ENCODE data around the gene ENO1. TPM values are rescaled to one million over a fixed set of nuclear protein-coding genes. Genes with fewer than 3 reads are reported as not detected.

The ENO1 gene
- total RNA-seq, 4 donors from 2014 or later: 355 to 741 (median 478) TPM

GRCh38 chr1:8915446-8915845 is 37.0 kb upstream of the ENO1 start:
- Histone ChIP-seq H3K27me3 (no peaks in the 10 kb centered on the region), H3K9me3 (no peaks in the 10 kb centered on the region), H3K4me3 (replicated peaks in 1 of 3) (no peak overlapping the region), H3K4me1 (peaks cover 10 to 31% of the 10 kb centered on the region in 2 donors), H3K27ac (no peak overlapping the region), H3K36me3 (no peaks in the 10 kb centered on the region)
- intact Hi-C loops (cut with DNase I): no loop called here
- TF ChIP-seq POLR2A (IDR thresholded peaks at IDR 0.05) (no peak), CTCF (IDR thresholded peaks at IDR 0.05) (no peak)
- WGBS, 2 donors: 72 to 74% methylated on average over 3 of the region's 3 CpGs
- no peak for DNase-seq

- intact Hi-C loops (cut with DNase I): no loop called here
- Histone ChIP-seq H3K27me3 (no peaks in the 10 kb centered on the region), H3K9me3 (no peaks in the 10 kb centered on the region), H3K4me3 (replicated peaks in 1 of 3) (no peak overlapping the region), H3K27ac (no peak overlapping the region), H3K4me1 (peaks cover 10 to 31% of the 10 kb centered on the region in 2 donors), H3K36me3 (no peaks in the 10 kb centered on the region)
- 88% methylated on average over 7 of the region's 7 CpGs for WGBS, 2 donors
- DNase-seq: no peak
- TF ChIP-seq POLR2A (IDR thresholded peaks at IDR 0.05) (no peak), CTCF (IDR thresholded peaks at IDR 0.05) (no peak)
Observed at GRCh38 chr1:8914466-8914865, 36.0 kb upstream of the ENO1 start.

- WGBS, 2 donors: 52 to 58% methylated on average over 7 to 9 of the region's 9 CpGs
- TF ChIP-seq CTCF (IDR thresholded peaks at IDR 0.05): no peak
- TF ChIP-seq POLR2A (IDR thresholded peaks at IDR 0.05): no peak
- no peaks in the 10 kb centered on the region for H3K27me3 ChIP-seq
- intact Hi-C loops (cut with DNase I): no loop called here
- peak in 1 of 2 donors; percentile 25 for DNase-seq
- no peak overlapping the region for H3K4me3 ChIP-seq (replicated peaks in 1 of 3)
- peak overlapping the region in 2 of 3 donors; percentile 43 to 45 for H3K27ac ChIP-seq
- no peaks in the 10 kb centered on the region for H3K36me3 ChIP-seq
- H3K9me3 ChIP-seq: no peaks in the 10 kb centered on the region
- H3K4me1 ChIP-seq: peaks cover 10 to 30% of the 10 kb centered on the region in 2 donors
Observed at GRCh38 chr1:8913457-8913856, 35.0 kb upstream of the ENO1 start.

- no peak for TF ChIP-seq POLR2A (IDR thresholded peaks at IDR 0.05)
- no peak for TF ChIP-seq CTCF (IDR thresholded peaks at IDR 0.05)
- intact Hi-C loops (cut with DNase I): no loop called here
- Histone ChIP-seq H3K36me3 (no peaks in the 10 kb centered on the region), H3K27me3 (no peaks in the 10 kb centered on the region), H3K27ac (peak overlapping the region in 2 of 3 donors; percentile 6 to 22), H3K9me3 (no peaks in the 10 kb centered on the region), H3K4me3 (replicated peaks in 1 of 3) (no peak overlapping the region), H3K4me1 (peaks cover 10 to 32% of the 10 kb centered on the region in 2 donors)
- DNase-seq: no peak
- 68 to 70% methylated on average over 6 to 7 of the region's 17 CpGs for WGBS, 2 donors
Observed at GRCh38 chr1:8911416-8912309, 33.2 kb upstream of the ENO1 start.

GRCh38 chr1:8910914-8911313 is 32.4 kb upstream of the ENO1 start:
- intact Hi-C loops (cut with DNase I): no loop called here
- 82 to 84% methylated on average over 6 of the region's 6 CpGs for WGBS, 2 donors
- H3K4me3 ChIP-seq (replicated peaks in 1 of 3): no peak overlapping the region
- TF ChIP-seq POLR2A (IDR thresholded peaks at IDR 0.05): no peak
- TF ChIP-seq CTCF (IDR thresholded peaks at IDR 0.05): no peak
- no peaks in the 10 kb centered on the region for H3K9me3 ChIP-seq
- no peaks in the 10 kb centered on the region for H3K36me3 ChIP-seq
- H3K27me3 ChIP-seq: no peaks in the 10 kb centered on the region
- peaks cover 10 to 36% of the 10 kb centered on the region in 2 donors for H3K4me1 ChIP-seq
- H3K27ac ChIP-seq: no peak overlapping the region
- DNase-seq: no peak
